T-cell (primary cell): Measurements from ENCODE around the gene APOL4. TPM values are rescaled to one million over a fixed set of nuclear protein-coding genes. Genes with fewer than 3 reads are reported as not detected.

Source experiments
- ATAC-seq, 4 experiments: fragments of 200-7000 bp in 3 of 4; fragments of 150-1000 bp in 1 of 4; cut with Tn5 transposase; replicated peaks in 1 of 4; 1 replicate in 3 of 4; 2 replicates in 1 of 4; pipeline ENCODE4 v1.10.0; 2021; ENCODE audit warnings: moderate library complexity in 3 of 4, mild to moderate bottlenecking in 2 of 4, moderate number of reproducible peaks in 1 of 4
- CTCF ChIA-PET, 2 donors: fragments of 300-600 bp; sonication (Branson Sonifier 250); formaldehyde crosslinking; loops; one replicate each; lab custom pipeline; 2022; ENCODE audit warnings: antibody characterized with exemption in 2 of 2; lab: Charles Lee
- POLR2A ChIA-PET, 2 donors: fragments of 300-600 bp; sonication (Branson Sonifier 250); formaldehyde crosslinking; loops; one replicate each; lab custom pipeline; 2022; ENCODE audit warnings: antibody characterized with exemption in 2 of 2; lab: Charles Lee
- DNase-seq, 35 experiments: peaks; one replicate each; pipeline versions ENCODE4 v3.0.0 to v3.0.0-alpha.2; 2013 to 2023
- H3K27ac ChIP-seq: one replicate; pipeline ENCODE4 v1.5.1; 2013; ENCODE audit warnings: low read length
- H3K27me3 ChIP-seq, 2 experiments: replicated peaks in 1 of 2; 1 replicate in 1 of 2; 2 replicates in 1 of 2; pipeline versions ENCODE4 v1.6.1 to v1.7.0; 2013; ENCODE audit warnings: low read length in 1 of 2, mixed read lengths in 1 of 2; ENCODE audit not compliant: control insufficient read depth in 2 of 2, insufficient read depth in 2 of 2; ENCODE audit errors: extremely low read depth in 1 of 2
- H3K36me3 ChIP-seq, 2 donors: 1 replicate in 1 of 2; 2 replicates in 1 of 2; pipeline versions ENCODE4 v1.6.1 to v1.7.0; 2013; ENCODE audit warnings: low read length in 1 of 2; ENCODE audit not compliant: control insufficient read depth in 2 of 2, insufficient read depth in 1 of 2; ENCODE audit errors: extremely low read depth in 1 of 2
- H3K4me1 ChIP-seq, 2 experiments: 1 replicate in 1 of 2; 2 replicates in 1 of 2; pipeline versions ENCODE4 v1.6.1 to v1.7.0; 2013; ENCODE audit warnings: low read length in 2 of 2, mixed read lengths in 1 of 2; ENCODE audit not compliant: insufficient read depth in 2 of 2, control insufficient read depth in 1 of 2; ENCODE audit errors: extremely low read depth in 1 of 2
- H3K4me3 ChIP-seq, 2 donors: 1 replicate in 1 of 2; 2 replicates in 1 of 2; pipeline versions ENCODE4 v1.5.1 to v1.7.0; 2013; ENCODE audit warnings: mild to moderate bottlenecking in 2 of 2, low read length in 1 of 2, moderate library complexity in 1 of 2; ENCODE audit not compliant: control insufficient read depth in 1 of 2; ENCODE audit errors: extremely low read depth in 1 of 2
- H3K9me3 ChIP-seq: 2 replicates; pipeline ENCODE4 v1.7.0; 2013
- H3K27ac Mint-ChIP-seq, 2 donors: one replicate each; pipeline ENCODE4 v1.8.0; 2020 to 2021; ENCODE audit warnings: mild to moderate bottlenecking in 2 of 2, mixed read lengths in 2 of 2
- H3K27me3 Mint-ChIP-seq, 2 donors: one replicate each; pipeline ENCODE4 v1.8.0; 2021 to 2022; ENCODE audit warnings: mixed read lengths in 2 of 2
- H3K36me3 Mint-ChIP-seq: one replicate; pipeline ENCODE4 v1.8.0; 2021; ENCODE audit warnings: mixed read lengths
- H3K4me1 Mint-ChIP-seq, 3 donors: one replicate each; pipeline ENCODE4 v1.8.0; 2020 to 2022; ENCODE audit warnings: mixed read lengths in 3 of 3, mild to moderate bottlenecking in 1 of 3
- H3K4me3 Mint-ChIP-seq, 3 donors: one replicate each; pipeline ENCODE4 v1.8.0; 2020 to 2022; ENCODE audit warnings: mild to moderate bottlenecking in 3 of 3, mixed read lengths in 3 of 3, moderate library complexity in 3 of 3
- H3K9me3 Mint-ChIP-seq, 3 donors: one replicate each; pipeline ENCODE4 v1.8.0; 2020 to 2022; ENCODE audit warnings: mixed read lengths in 3 of 3
- WGBS: methylation state at CpG from one replicate; pipeline ENCODE4 v1.1.5; 2013; ENCODE audit warnings: missing lambda C conversion rate; ENCODE audit not compliant: insufficient coverage; 5-methylcytosine and 5-hydroxymethylcytosine counted together
- total RNA-seq, 35 experiments: library from RNA in 6 of 35; stranded (reverse) in 6 of 35; fragments of 120-200 nt in 1 of 35; gene quantifications; one replicate each; pipeline versions ENCODE4 v1.2.1 to v1.2.4 and lab custom pipeline; 2013 to 2026

The APOL4 gene
- total RNA-seq, 5 donors from 2014 or later (not counting 1 experiment from before 2014, with no cell fraction given) = 0.22 to 0.72 TPM; not detected in 3

- ChIA-PET POLR2A (no interaction called here), CTCF (interaction anchor here in 1 of 2 donors (0.7 kb wide), 2 partner anchors 55 to 59 kb away, joined by 3 to 6 read pairs; no protein-coding TSS in a partner anchor)
- ATAC-seq (no peak), DNase-seq (no peak)
- Histone ChIP-seq H3K27me3 (no peaks in the 10 kb centered on the region), H3K27ac (no peak overlapping the region), H3K36me3 (peaks cover 15 to 52% of the 10 kb centered on the region in 2 donors), H3K4me1 (no peaks in the 10 kb centered on the region), H3K4me3 (no peak overlapping the region), H3K9me3 (no peaks in the 10 kb centered on the region)
- Mint-ChIP-seq H3K27ac (no peak overlapping the region), H3K9me3 (no peaks in the 10 kb centered on the region), H3K36me3 (peaks cover 64% of the 10 kb centered on the region), H3K4me3 (no peak overlapping the region), H3K27me3 (no peaks in the 10 kb centered on the region), H3K4me1 (peaks cover 2 to 4% (median 2%) of the 10 kb centered on the region in 3 donors)
- WGBS = 80% methylated on average over 7 of the region's 8 CpGs
Observed at GRCh38 chr22:36227806-36228205, 26.2 kb upstream of the APOL4 start.

DNA sequence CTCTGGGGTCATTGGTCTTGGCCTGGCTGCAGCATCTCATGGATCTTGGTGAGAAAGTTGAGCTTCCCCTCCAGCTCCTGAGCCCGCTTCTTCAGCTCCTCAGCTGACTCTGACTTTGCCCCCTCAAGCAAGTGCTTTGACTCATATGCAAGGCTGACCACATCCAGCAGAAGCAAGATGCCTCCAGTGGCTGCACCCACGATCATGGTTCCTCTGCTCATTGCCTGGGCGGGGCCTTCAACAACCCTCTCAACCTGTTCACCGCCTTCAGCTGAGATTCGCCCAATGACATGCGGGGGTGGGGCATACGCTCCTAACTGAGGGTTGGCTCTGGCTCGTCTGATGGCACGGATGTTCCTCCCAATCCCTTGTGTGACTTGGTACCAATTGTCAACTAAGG is 25.8 kb upstream of the APOL4 start:
- H3K27me3 Mint-ChIP-seq = no peaks in the 10 kb centered on the region
- no peaks in the 10 kb centered on the region for H3K27me3 ChIP-seq
- H3K36me3 Mint-ChIP-seq = peaks cover 61% of the 10 kb centered on the region
- no peak overlapping the region for H3K27ac Mint-ChIP-seq
- no peaks in the 10 kb centered on the region for H3K9me3 ChIP-seq
- H3K4me3 Mint-ChIP-seq = no peak overlapping the region
- no peaks in the 10 kb centered on the region for H3K4me1 ChIP-seq
- H3K9me3 Mint-ChIP-seq = no peaks in the 10 kb centered on the region
- no peak for ATAC-seq
- DNase-seq = no peak
- 83% methylated on average over 5 of the region's 9 CpGs for WGBS
- CTCF ChIA-PET = interaction anchor here in 1 of 2 donors (0.7 kb wide), 3 partner anchors 13 to 58 kb away, joined by 3 to 6 read pairs (median 4); no protein-coding TSS in a partner anchor
- H3K36me3 ChIP-seq = peaks cover 14 to 48% of the 10 kb centered on the region in 2 donors
- POLR2A ChIA-PET = no interaction called here
- H3K4me3 ChIP-seq = no peak overlapping the region
- no peak overlapping the region for H3K27ac ChIP-seq
- H3K4me1 Mint-ChIP-seq = peaks cover 2 to 6% (median 4%) of the 10 kb centered on the region in 3 donors

DNA sequence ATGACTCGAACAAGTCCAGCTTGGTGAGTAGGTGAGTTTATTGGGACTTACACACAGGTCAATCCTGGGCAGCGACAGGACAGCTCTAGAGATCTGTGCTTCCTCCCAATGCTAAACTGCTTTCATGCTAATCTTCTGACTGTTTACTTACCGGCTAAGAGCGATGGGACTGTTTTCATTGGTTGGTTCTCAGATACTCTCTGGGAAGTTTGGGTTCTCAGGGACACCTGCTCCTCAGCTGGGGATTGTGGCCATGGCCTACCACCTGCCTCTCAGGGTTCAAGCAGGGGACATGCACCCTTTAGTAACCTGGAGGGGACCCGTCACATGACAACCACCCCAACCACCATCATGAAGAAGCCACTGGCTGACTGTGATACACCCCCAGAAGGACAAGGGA is 24.6 kb upstream of the APOL4 start:
- 83% methylated on average over 1 of the region's 5 CpGs for WGBS
- H3K36me3 Mint-ChIP-seq = peaks cover 52% of the 10 kb centered on the region
- H3K9me3 Mint-ChIP-seq = no peaks in the 10 kb centered on the region
- POLR2A ChIA-PET = no interaction called here
- CTCF ChIA-PET = interaction anchor here in 1 of 2 donors (0.6 kb wide), 1 partner anchor 257 kb away, joined by 4 read pairs; no protein-coding TSS in a partner anchor
- peaks cover 0 to 5% of the 10 kb centered on the region in 2 experiments for H3K4me1 ChIP-seq
- H3K27me3 Mint-ChIP-seq = no peaks in the 10 kb centered on the region
- no peak overlapping the region for H3K27ac Mint-ChIP-seq
- H3K36me3 ChIP-seq = peaks cover 3 to 36% of the 10 kb centered on the region in 2 donors
- H3K27ac ChIP-seq = no peak overlapping the region
- peaks cover 6 to 18% (median 8%) of the 10 kb centered on the region in 3 donors for H3K4me1 Mint-ChIP-seq
- no peak overlapping the region for H3K4me3 Mint-ChIP-seq
- H3K27me3 ChIP-seq = no peaks in the 10 kb centered on the region
- ATAC-seq (no peak), DNase-seq (no peak)
- no peak overlapping the region for H3K4me3 ChIP-seq
- no peaks in the 10 kb centered on the region for H3K9me3 ChIP-seq

DNA sequence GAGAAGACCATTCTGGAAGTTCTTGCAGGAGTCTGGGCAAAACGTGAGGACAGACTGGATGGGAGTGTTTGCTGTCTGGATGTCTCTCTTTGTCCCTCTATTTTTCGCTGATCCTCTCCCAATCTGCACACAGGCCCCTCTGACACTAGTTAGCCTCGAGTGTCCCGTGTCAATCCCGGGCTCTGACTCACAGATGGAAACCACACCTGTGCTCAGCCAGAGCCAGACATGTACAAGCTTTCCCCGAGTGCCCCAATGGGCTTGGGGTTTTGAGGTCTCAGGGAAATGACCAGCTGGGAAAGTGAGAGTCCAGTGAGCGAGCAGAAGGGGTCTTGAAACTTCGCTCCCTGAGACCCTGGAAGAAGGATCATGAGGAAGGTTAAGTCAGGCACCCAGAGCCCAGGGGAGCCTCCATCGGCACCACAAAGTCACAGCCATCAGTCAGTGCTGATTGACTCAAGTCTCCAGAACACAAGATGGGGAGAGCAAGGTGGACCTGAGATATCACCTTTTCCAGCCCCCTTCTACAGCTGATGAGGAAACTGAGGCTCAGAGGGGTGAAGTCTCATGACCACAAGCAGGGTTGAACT is 23.8 kb upstream of the APOL4 start:
- Mint-ChIP-seq H3K27ac (no peak overlapping the region), H3K36me3 (peaks cover 47% of the 10 kb centered on the region), H3K4me3 (no peak overlapping the region), H3K27me3 (no peaks in the 10 kb centered on the region), H3K9me3 (no peaks in the 10 kb centered on the region), H3K4me1 (peaks cover 6 to 20% (median 8%) of the 10 kb centered on the region in 3 donors)
- ChIA-PET POLR2A (no interaction called here), CTCF (no interaction called here)
- no peak overlapping the region for H3K4me3 ChIP-seq
- ATAC-seq (no peak), DNase-seq (no peak)
- peaks cover 3 to 28% of the 10 kb centered on the region in 2 donors for H3K36me3 ChIP-seq
- 84% methylated on average over 6 of the region's 9 CpGs for WGBS
- H3K9me3 ChIP-seq = no peaks in the 10 kb centered on the region
- H3K27me3 ChIP-seq = peaks cover 0 to 2% of the 10 kb centered on the region in 2 experiments
- no peak overlapping the region for H3K27ac ChIP-seq
- peaks cover 0 to 5% of the 10 kb centered on the region in 2 experiments for H3K4me1 ChIP-seq

GRCh38 chr22:36224245-36224644 is 22.6 kb upstream of the APOL4 start:
- 96% methylated on average over 4 of the region's 4 CpGs for WGBS

DNA sequence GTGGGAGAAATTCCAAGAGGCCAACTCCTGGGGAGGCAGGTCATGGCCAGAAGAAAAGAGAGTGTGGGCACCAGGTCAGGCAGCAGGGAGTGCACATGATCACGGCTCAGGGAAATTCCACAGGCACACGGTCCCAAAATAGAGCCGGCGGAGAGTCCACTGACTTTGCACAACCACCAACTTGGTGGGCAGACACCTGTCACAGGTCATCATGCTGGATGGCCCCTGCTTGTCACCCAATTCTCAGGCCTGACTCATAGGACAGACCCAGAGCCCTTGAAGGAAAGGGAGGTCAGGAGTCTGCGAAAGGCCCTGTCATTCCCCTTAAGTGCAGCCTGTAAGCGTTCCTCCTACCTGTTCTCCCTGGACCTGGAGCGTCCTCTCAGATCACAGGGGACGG is 21.9 kb upstream of the APOL4 start:
- WGBS = 90% methylated on average over 7 of the region's 8 CpGs
- Histone ChIP-seq H3K27me3 (peaks cover 0 to 6% of the 10 kb centered on the region in 2 experiments), H3K4me1 (peaks cover 0 to 5% of the 10 kb centered on the region in 2 experiments), H3K4me3 (no peak overlapping the region), H3K27ac (no peak overlapping the region), H3K36me3 (peaks cover 3 to 12% of the 10 kb centered on the region in 2 donors), H3K9me3 (no peaks in the 10 kb centered on the region)
- H3K27me3 Mint-ChIP-seq = peaks cover 5 to 6% of the 10 kb centered on the region in 2 donors
- H3K4me3 Mint-ChIP-seq = no peak overlapping the region
- POLR2A ChIA-PET = no interaction called here
- ATAC-seq = no peak
- no peak overlapping the region for H3K27ac Mint-ChIP-seq
- H3K4me1 Mint-ChIP-seq = peaks cover 6 to 20% (median 8%) of the 10 kb centered on the region in 3 donors
- DNase-seq = no peak
- CTCF ChIA-PET = interaction anchor here in 1 of 2 donors (0.6 kb wide), 1 partner anchor 67 kb away, joined by 3 read pairs; no protein-coding TSS in a partner anchor
- H3K9me3 Mint-ChIP-seq = no peaks in the 10 kb centered on the region
- H3K36me3 Mint-ChIP-seq = peaks cover 30% of the 10 kb centered on the region

More at GRCh38 chr22:36224245-36224644, 22.6 kb upstream of the APOL4 start:
- Histone ChIP-seq H3K27me3 (peaks cover 0 to 3% of the 10 kb centered on the region in 2 experiments), H3K4me1 (peaks cover 0 to 5% of the 10 kb centered on the region in 2 experiments), H3K36me3 (peaks cover 3 to 18% of the 10 kb centered on the region in 2 donors), H3K4me3 (no peak overlapping the region), H3K27ac (no peak overlapping the region), H3K9me3 (no peaks in the 10 kb centered on the region)
- Mint-ChIP-seq H3K27me3 (peaks cover 0 to under 1% of the 10 kb centered on the region in 2 donors), H3K36me3 (peaks cover 38% of the 10 kb centered on the region), H3K4me1 (peaks cover 6 to 20% (median 8%) of the 10 kb centered on the region in 3 donors), H3K27ac (no peak overlapping the region), H3K4me3 (no peak overlapping the region), H3K9me3 (no peaks in the 10 kb centered on the region)
- ATAC-seq (no peak), DNase-seq (no peak)
- CTCF ChIA-PET = no interaction called here
- POLR2A ChIA-PET = no interaction called here
